ENCODE data around the gene FAAP100.

DNA sequence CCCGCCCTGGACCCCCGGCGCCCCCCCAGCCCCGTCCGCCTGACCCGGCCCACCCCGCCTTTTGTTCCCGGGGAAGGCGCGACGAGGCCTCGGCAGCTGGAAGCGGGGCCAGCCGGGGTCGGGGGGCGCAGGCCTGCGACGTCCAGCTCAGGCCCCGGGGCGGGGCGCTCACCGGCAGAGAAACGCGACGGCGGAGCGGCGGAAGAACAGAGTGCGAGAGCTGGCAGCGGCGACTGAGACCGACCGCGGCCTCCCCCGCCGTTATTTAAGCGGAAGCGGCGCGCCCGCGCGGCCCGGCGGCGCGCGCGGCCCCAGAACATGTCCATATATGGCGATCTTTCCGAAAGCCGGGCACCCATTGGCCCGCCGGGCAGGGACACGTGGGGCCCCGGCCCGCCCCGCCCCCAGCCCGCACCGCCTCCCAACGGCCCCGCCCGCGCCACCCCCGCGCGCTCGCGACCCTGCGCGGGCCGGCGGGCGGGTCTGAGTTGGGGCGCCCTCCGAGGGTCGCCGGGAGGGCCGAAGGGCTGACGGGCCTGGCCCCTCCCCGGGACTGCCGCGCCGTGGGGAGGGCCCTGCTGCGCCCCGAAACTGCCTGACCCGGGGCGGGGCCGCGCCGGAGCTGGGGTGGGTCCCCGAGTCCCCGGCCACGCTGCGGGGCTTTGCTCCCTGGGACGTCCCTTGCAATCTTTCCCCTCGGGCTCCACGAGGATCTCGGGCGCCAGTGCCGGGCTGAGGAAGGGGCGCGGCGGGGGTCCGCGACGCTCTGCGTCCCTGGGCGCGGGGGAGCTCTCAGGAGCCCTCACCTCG lies 39.4 kb downstream of the FAAP100 start, which contains the start of gene ACTG1:
- TF ChIP-seq, protein P1, sequence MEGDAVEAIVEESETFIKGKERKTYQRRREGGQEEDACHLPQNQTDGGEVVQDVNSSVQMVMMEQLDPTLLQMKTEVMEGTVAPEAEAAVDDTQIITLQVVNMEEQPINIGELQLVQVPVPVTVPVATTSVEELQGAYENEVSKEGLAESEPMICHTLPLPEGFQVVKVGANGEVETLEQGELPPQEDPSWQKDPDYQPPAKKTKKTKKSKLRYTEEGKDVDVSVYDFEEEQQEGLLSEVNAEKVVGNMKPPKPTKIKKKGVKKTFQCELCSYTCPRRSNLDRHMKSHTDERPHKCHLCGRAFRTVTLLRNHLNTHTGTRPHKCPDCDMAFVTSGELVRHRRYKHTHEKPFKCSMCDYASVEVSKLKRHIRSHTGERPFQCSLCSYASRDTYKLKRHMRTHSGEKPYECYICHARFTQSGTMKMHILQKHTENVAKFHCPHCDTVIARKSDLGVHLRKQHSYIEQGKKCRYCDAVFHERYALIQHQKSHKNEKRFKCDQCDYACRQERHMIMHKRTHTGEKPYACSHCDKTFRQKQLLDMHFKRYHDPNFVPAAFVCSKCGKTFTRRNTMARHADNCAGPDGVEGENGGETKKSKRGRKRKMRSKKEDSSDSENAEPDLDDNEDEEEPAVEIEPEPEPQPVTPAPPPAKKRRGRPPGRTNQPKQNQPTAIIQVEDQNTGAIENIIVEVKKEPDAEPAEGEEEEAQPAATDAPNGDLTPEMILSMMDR (IDR thresholded peaks at IDR 0.05), result no peak
- TF ChIP-seq POLR2A (IDR thresholded peaks at IDR 0.05), result peak in 1 of 2 donors; percentile 91
- TF ChIP-seq POLR2AphosphoS5 (IDR thresholded peaks at IDR 0.05; ENCODE audit: insufficient read depth in 1 of 2, low read depth in 1 of 2), result peak in 1 of 2 donors; percentile 82

Measured in vagina (tissue), 2 donors.